Calu3 (cell line): ENCODE results near the gene GPAM. TPM values are rescaled to one million over a fixed set of nuclear protein-coding genes. Genes with fewer than 3 reads are reported as not detected.

ENCODE experiments used
- BruUV-seq: library from RNA; stranded (reverse); fragments of 400-500 nt; replicated peaks from 2 replicates; lab custom pipeline; 2021; lab: Mats Ljungman, UMichigan
- CTCF ChIA-PET: fragments of 300-600 bp; sonication (Branson Sonifier 250); formaldehyde crosslinking; loops from one replicate; lab custom pipeline; 2022; ENCODE audit warnings: antibody characterized with exemption; lab: Charles Lee
- DNase-seq: peaks from one replicate; pipeline ENCODE4 v3.0.0; 2022
- H3K27ac Mint-ChIP-seq: one replicate; pipeline ENCODE4 v1.8.0; 2022; ENCODE audit warnings: mixed read lengths; ENCODE audit not compliant: unreplicated experiment
- H3K27me3 Mint-ChIP-seq: one replicate; pipeline ENCODE4 v1.8.0; 2022; ENCODE audit warnings: mixed read lengths; ENCODE audit not compliant: unreplicated experiment
- H3K36me3 Mint-ChIP-seq: one replicate; pipeline ENCODE4 v1.8.0; 2022; ENCODE audit warnings: mild to moderate bottlenecking, moderate library complexity, mixed read lengths; ENCODE audit not compliant: insufficient read depth, unreplicated experiment
- H3K4me1 Mint-ChIP-seq: one replicate; pipeline ENCODE4 v1.8.0; 2022; ENCODE audit warnings: mild to moderate bottlenecking, low read depth, mixed read lengths; ENCODE audit not compliant: unreplicated experiment
- H3K4me3 Mint-ChIP-seq: one replicate; pipeline ENCODE4 v1.8.0; 2022; ENCODE audit warnings: mild to moderate bottlenecking, low read depth, moderate library complexity, mixed read lengths; ENCODE audit not compliant: unreplicated experiment
- H3K9me3 Mint-ChIP-seq: one replicate; pipeline ENCODE4 v1.8.0; 2022; ENCODE audit warnings: low read depth, mixed read lengths; ENCODE audit not compliant: unreplicated experiment
- CTCF ChIP-seq: fragments of 200-600 bp; IDR thresholded peaks from one replicate; pipeline ENCODE4 v1.8.0; 2022; ENCODE audit warnings: antibody characterized with exemption; ENCODE audit not compliant: unreplicated experiment
- intact Hi-C: fragments of 100-400 bp; cut with micrococcal nuclease; formaldehyde crosslinking; loops from one replicate; pipeline ENCODE4 v1.10.0; 2022; ENCODE audit not compliant: unreplicated experiment
- total RNA-seq: library from RNA; stranded (reverse); gene quantifications from 2 replicates; pipeline ENCODE4 v1.2.3, GENCODE V29; 2022

GPAM gene
- total RNA-seq, 1 experiment from 2014 or later: 6.5 TPM

DNA sequence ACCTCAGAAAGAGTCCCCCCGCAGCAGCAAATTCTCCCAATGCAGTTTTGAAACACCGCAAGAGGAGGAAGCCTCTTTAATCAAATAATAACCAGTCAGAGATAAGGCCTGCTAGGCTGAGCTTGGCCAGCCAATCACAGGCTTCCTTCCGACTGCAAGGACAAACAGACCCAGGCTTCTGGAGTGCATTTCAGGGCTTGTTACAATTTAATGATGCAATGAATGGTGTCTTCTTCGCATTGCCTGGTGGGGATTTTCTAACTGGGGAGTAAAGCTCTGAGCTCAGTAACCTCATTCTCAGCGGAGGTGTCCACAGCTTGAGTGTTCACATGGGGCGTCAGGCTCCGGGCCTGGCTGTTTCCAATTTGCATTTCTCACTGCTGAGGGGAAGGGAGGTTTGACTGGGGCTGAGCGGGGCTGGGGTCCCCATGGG, 31.8 kb upstream of the GPAM start:
- intact Hi-C loops: no loop called here
- Mint-ChIP-seq H3K4me3 (no peak overlapping the region), H3K36me3 (no peaks in the 10 kb centered on the region), H3K27ac (no peak overlapping the region), H3K9me3 (no peaks in the 10 kb centered on the region), H3K27me3 (peaks cover 87% of the 10 kb centered on the region), H3K4me1 (no peaks in the 10 kb centered on the region)
- CTCF ChIA-PET: no interaction called here
- no peak for TF ChIP-seq CTCF
- no peak for DNase-seq
- no TSS peak for BruUV-seq

GRCh38 chr10:112214298-112214926, 30.8 kb upstream of the GPAM start:
- H3K4me1 Mint-ChIP-seq: no peaks in the 10 kb centered on the region
- no peak overlapping the region for H3K27ac Mint-ChIP-seq
- H3K36me3 Mint-ChIP-seq: no peaks in the 10 kb centered on the region
- no peaks in the 10 kb centered on the region for H3K9me3 Mint-ChIP-seq
- CTCF ChIA-PET: no interaction called here
- no peak overlapping the region for H3K4me3 Mint-ChIP-seq
- intact Hi-C loops: no loop called here
- BruUV-seq: no TSS peak
- peaks cover 91% of the 10 kb centered on the region for H3K27me3 Mint-ChIP-seq
- no peak for DNase-seq
- TF ChIP-seq CTCF: no peak

- Mint-ChIP-seq H3K4me1 (no peaks in the 10 kb centered on the region), H3K27ac (no peak overlapping the region), H3K9me3 (no peaks in the 10 kb centered on the region), H3K36me3 (no peaks in the 10 kb centered on the region), H3K4me3 (no peak overlapping the region), H3K27me3 (peaks cover 91% of the 10 kb centered on the region)
- intact Hi-C loops: no loop called here
- BruUV-seq: no TSS peak
- CTCF ChIA-PET: no interaction called here
- no peak for DNase-seq
- TF ChIP-seq CTCF: no peak
These were observed 30.3 kb upstream of the GPAM start for GRCh38 chr10:112213836-112214235.

DNA sequence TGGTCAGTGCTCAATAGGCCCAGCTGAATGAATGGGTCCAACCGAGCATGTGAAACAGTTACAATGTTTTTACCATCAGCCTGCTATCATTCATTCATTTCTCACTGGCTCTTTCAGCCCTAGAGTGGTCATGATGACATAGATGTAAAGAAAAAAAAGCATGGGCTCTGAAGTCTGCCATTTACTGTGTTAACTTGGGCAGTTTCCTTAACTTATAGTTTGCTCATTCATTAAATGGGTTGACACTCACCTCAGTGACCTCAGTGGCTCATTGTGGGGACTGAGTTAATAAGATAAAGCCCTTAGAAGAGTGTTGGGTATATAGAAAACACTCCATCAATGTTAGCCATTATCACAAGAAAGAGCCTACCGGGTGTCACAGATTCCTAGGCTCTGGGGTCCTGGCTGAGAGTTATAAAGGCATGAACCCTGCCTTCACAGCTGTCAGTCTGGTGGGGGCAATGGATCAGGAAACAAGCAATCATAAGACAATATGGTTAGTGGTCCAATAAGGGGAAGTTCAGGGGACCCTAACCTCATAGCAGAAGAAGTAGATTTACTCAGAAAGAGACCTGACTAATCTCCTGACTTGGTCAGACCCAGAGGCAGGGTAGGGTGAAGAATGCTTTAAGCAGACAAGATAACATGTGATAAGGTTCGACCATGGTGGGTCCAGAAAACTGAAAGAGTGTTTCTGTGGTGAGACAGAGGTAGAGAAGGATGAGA, 29.7 kb upstream of the GPAM start:
- DNase-seq: no peak
- no TSS peak for BruUV-seq
- Mint-ChIP-seq H3K27ac (no peak overlapping the region), H3K36me3 (no peaks in the 10 kb centered on the region), H3K9me3 (no peaks in the 10 kb centered on the region), H3K4me3 (no peak overlapping the region), H3K4me1 (no peaks in the 10 kb centered on the region), H3K27me3 (peaks cover 90% of the 10 kb centered on the region)
- intact Hi-C loops: no loop called here
- CTCF ChIA-PET: no interaction called here
- TF ChIP-seq CTCF: no peak
